ENCODE measurements around the gene ANKRD18A. TPM values are rescaled to one million over a fixed set of nuclear protein-coding genes. Genes with fewer than 3 reads are reported as not detected.

ANKRD18A gene
- total RNA-seq, 1 donor from 2014 or later: not detected

DNA sequence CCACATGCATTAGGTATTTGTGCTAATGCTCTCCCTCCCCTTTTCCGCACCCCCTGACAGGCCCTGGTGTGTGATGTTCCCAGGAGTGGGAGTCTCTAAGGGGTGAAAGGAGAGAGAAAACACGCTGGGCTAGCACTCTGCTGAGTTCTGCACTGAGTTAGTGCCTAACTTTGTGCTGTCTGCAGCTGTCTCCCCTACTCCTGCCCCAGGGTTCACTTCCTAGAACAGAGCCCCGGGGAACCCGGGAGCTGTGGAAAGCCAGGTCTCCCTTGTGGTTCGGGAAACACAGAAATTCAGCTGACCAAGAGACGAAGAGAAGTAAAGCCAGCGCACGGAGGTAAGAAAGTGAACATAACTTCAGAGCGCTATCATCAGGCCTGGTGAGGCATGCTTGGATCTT lies 20.7 kb upstream of the ANKRD18A start:
- H3K4me3 Mint-ChIP-seq: no peak overlapping the region
- H3K36me3 Mint-ChIP-seq (ENCODE audit: low read depth): no peaks in the 10 kb centered on the region
- ChIA-PET CTCF (no interaction called here), POLR2A (no interaction called here)
- H3K27ac Mint-ChIP-seq: no peak overlapping the region
- intact Hi-C loops (cut with micrococcal nuclease): no loop called here
- no peak for TF ChIP-seq CTCF (IDR thresholded peaks at IDR 0.05)
- H3K9me3 Mint-ChIP-seq: no peaks in the 10 kb centered on the region
- ATAC-seq (ENCODE audit: low read depth): no peak
- H3K27me3 Mint-ChIP-seq: peaks cover 6% of the 10 kb centered on the region
- no peaks in the 10 kb centered on the region for H3K4me1 Mint-ChIP-seq
- no peak for DNase-seq

GRCh38 chr9:38639577-38639940 lies 19.2 kb upstream of the ANKRD18A start:
- Mint-ChIP-seq H3K27ac (no peak overlapping the region), H3K27me3 (peaks cover 6% of the 10 kb centered on the region), H3K4me3 (no peak overlapping the region), H3K9me3 (no peaks in the 10 kb centered on the region), H3K4me1 (no peaks in the 10 kb centered on the region), H3K36me3 (ENCODE audit: low read depth) (no peaks in the 10 kb centered on the region)
- intact Hi-C loops (cut with micrococcal nuclease): no loop called here
- ATAC-seq (ENCODE audit: low read depth) (no peak), DNase-seq (no peak)
- no peak for TF ChIP-seq CTCF (IDR thresholded peaks at IDR 0.05)
- CTCF ChIA-PET: no interaction called here
- POLR2A ChIA-PET: no interaction called here

- ChIA-PET CTCF (no interaction called here), POLR2A (no interaction called here)
- DNase-seq (no peak), ATAC-seq (ENCODE audit: low read depth) (no peak)
- Mint-ChIP-seq H3K9me3 (no peaks in the 10 kb centered on the region), H3K4me3 (no peak overlapping the region), H3K27ac (no peak overlapping the region), H3K4me1 (no peaks in the 10 kb centered on the region), H3K36me3 (ENCODE audit: low read depth) (no peaks in the 10 kb centered on the region), H3K27me3 (peaks cover 4% of the 10 kb centered on the region)
- TF ChIP-seq CTCF (IDR thresholded peaks at IDR 0.05): no peak
- intact Hi-C loops (cut with micrococcal nuclease): no loop called here
These were observed 18.6 kb upstream of the ANKRD18A start for GRCh38 chr9:38638881-38639576.

DNA sequence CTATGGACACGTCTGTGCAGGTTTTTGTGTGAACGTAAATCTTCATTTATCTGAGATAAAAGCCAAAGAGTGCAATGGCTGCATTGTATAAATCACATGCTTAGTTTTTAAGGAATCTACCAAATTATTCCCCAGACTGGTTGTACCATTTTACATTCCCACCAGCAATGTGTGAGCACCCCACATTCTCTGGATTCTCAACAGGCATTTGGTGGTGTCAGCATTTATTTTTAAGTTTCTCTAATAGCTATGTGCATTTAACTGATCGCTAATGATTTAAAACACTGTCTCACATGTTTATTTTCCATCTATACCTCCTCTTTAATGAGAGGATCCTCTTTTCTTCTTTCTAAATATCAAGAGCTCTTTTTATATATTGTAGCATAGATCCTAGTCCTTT lies 13.9 kb upstream of the ANKRD18A start:
- H3K36me3 Mint-ChIP-seq (ENCODE audit: low read depth): no peaks in the 10 kb centered on the region
- no peak for ATAC-seq (ENCODE audit: low read depth)
- ChIA-PET CTCF (no interaction called here), POLR2A (no interaction called here)
- H3K27ac Mint-ChIP-seq: no peak overlapping the region
- DNase-seq: no peak
- intact Hi-C loops (cut with micrococcal nuclease): no loop called here
- H3K9me3 Mint-ChIP-seq: no peaks in the 10 kb centered on the region
- TF ChIP-seq CTCF (IDR thresholded peaks at IDR 0.05): no peak
- H3K4me3 Mint-ChIP-seq: no peak overlapping the region
- H3K4me1 Mint-ChIP-seq: no peaks in the 10 kb centered on the region
- H3K27me3 Mint-ChIP-seq: no peaks in the 10 kb centered on the region

DNA sequence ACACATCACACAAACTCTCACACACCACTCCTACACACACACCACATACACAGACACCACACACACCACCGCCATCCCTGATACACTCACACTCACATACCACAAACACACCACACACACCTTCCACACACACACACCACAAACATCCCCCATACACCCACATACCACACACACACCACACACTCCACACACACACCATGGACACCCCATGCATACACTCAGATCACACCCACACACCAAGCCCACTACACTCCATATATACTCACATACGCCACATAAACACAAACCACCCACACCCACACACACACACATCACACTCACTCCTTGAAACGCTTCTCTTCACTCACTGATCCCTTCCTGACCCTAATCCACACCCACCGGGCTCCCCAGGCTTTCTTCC lies 9.1 kb upstream of the ANKRD18A start:
- Mint-ChIP-seq H3K27ac (no peak overlapping the region), H3K4me1 (no peaks in the 10 kb centered on the region), H3K36me3 (ENCODE audit: low read depth) (no peaks in the 10 kb centered on the region), H3K27me3 (peaks cover 2% of the 10 kb centered on the region), H3K4me3 (no peak overlapping the region), H3K9me3 (peaks cover 5% of the 10 kb centered on the region)
- intact Hi-C loops (cut with micrococcal nuclease): no loop called here
- no peak for ATAC-seq (ENCODE audit: low read depth)
- no peak for DNase-seq
- POLR2A ChIA-PET: no interaction called here
- TF ChIP-seq CTCF (IDR thresholded peaks at IDR 0.05): no peak
- CTCF ChIA-PET: no interaction called here

Measured in activated B cell treated with CpG ODN at 0.5 μM for 24 hours (primary cell).